Vagina (tissue), 2 donors: ENCODE measurements around the gene CACNG8.

Experiments used
- POLR2AphosphoS5 ChIP-seq, 2 donors: sonication (generic); formaldehyde crosslinking; IDR thresholded peaks; one replicate each; pipeline ENCODE4 v1.9.0; 2017; ENCODE audit warnings: antibody characterized with exemption in 2 of 2, mild to moderate bottlenecking in 2 of 2, low read depth in 1 of 2; ENCODE audit not compliant: insufficient read depth in 1 of 2
- TF ChIP-seq, protein P1 (sequence below), 3 experiments: fragments of 450-650 bp in 2 of 3; fragments of 200-600 bp in 1 of 3; sonication (generic) in 1 of 3; IDR thresholded peaks; one replicate each; pipeline ENCODE4 v1.5.1; 2017 to 2019; ENCODE audit warnings: antibody characterized with exemption in 3 of 3, mild to moderate bottlenecking in 2 of 3, moderate library complexity in 2 of 3

- no peak for TF ChIP-seq POLR2AphosphoS5 (IDR thresholded peaks at IDR 0.05; ENCODE audit: insufficient read depth in 1 of 2, low read depth in 1 of 2)
- TF ChIP-seq, protein P1, sequence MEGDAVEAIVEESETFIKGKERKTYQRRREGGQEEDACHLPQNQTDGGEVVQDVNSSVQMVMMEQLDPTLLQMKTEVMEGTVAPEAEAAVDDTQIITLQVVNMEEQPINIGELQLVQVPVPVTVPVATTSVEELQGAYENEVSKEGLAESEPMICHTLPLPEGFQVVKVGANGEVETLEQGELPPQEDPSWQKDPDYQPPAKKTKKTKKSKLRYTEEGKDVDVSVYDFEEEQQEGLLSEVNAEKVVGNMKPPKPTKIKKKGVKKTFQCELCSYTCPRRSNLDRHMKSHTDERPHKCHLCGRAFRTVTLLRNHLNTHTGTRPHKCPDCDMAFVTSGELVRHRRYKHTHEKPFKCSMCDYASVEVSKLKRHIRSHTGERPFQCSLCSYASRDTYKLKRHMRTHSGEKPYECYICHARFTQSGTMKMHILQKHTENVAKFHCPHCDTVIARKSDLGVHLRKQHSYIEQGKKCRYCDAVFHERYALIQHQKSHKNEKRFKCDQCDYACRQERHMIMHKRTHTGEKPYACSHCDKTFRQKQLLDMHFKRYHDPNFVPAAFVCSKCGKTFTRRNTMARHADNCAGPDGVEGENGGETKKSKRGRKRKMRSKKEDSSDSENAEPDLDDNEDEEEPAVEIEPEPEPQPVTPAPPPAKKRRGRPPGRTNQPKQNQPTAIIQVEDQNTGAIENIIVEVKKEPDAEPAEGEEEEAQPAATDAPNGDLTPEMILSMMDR (IDR thresholded peaks at IDR 0.05) = no peak
Observed at GRCh38 chr19:53960886-53961285, 1.9 kb upstream of the CACNG8 start.
